ENCODE results near the gene GRHL1.

DNA sequence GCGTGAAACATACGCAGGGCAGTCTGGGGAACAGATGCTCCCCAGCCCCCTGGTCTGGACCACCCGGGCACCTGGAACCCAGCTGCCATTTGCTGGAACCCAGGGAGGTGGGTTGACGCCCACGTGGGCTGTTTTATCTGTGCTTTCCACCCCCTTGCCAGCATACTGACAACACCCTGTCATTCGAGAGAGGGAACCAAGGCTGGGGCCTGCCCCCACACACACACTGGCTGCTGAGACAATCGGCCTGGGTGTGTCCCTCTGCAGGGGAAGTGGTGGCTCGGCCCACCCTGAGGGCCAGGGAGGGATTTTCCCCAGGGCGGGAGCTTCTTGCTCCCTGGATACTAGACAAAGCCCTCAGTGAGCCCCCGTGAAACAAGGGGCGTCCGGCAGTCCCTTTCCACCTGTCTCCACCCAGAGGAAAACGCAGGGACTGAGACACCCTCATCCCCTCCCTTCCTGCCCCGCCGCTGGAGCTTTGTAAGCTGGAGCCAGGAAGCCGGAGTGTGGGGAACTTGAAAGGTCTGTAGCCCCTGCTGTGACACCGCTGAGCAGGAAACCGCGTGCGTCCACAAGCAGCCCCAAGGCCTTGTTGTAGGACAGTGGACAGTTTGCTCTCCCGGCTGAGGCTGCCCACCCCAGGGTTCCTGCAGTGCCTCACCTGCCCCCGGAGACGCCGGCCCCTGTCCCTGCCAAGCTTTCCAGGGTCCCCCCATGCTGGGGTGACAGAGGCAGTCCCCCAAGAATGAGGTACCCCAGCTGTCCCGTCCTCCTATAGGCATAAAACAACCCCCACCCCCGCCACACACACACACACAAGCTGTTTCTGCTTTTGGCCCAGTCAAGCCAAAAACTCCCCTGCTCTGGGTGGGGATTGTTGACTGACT, 77.7 kb downstream of the GRHL1 start:
- TF ChIP-seq, protein P1, sequence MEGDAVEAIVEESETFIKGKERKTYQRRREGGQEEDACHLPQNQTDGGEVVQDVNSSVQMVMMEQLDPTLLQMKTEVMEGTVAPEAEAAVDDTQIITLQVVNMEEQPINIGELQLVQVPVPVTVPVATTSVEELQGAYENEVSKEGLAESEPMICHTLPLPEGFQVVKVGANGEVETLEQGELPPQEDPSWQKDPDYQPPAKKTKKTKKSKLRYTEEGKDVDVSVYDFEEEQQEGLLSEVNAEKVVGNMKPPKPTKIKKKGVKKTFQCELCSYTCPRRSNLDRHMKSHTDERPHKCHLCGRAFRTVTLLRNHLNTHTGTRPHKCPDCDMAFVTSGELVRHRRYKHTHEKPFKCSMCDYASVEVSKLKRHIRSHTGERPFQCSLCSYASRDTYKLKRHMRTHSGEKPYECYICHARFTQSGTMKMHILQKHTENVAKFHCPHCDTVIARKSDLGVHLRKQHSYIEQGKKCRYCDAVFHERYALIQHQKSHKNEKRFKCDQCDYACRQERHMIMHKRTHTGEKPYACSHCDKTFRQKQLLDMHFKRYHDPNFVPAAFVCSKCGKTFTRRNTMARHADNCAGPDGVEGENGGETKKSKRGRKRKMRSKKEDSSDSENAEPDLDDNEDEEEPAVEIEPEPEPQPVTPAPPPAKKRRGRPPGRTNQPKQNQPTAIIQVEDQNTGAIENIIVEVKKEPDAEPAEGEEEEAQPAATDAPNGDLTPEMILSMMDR (IDR thresholded peaks at IDR 0.05) = no peak
- no peak for TF ChIP-seq TP53 (CRISPR knock-in tag; IDR thresholded peaks at IDR 0.05)
